Activated CD4-positive, alpha-beta memory T cell treated with anti-CD3 and anti-CD28 coated beads for 36 hours (primary cell): ENCODE results near the gene TMEM238. TPM values are rescaled to one million over a fixed set of nuclear protein-coding genes. Genes with fewer than 3 reads are reported as not detected.

Experiments
- CTCF ChIA-PET: fragments of 350-600 bp; sonication (Branson Sonifier 250); formaldehyde crosslinking; loops from one replicate; lab custom pipeline; 2021; ENCODE audit warnings: antibody characterized with exemption, inconsistent platforms; lab: Charles Lee
- POLR2A ChIA-PET: fragments of 350-600 bp; sonication (Branson Sonifier 250); formaldehyde crosslinking; loops from one replicate; lab custom pipeline; 2021; ENCODE audit warnings: antibody characterized with exemption; lab: Charles Lee
- DNase-seq: peaks from one replicate; pipeline ENCODE4 v3.0.0-alpha.2; 2020
- H3K27ac Mint-ChIP-seq: one replicate; pipeline ENCODE4 v1.8.0; 2021; ENCODE audit warnings: mixed read lengths
- H3K27me3 Mint-ChIP-seq: one replicate; pipeline ENCODE4 v1.8.0; 2021; ENCODE audit warnings: mixed read lengths
- H3K36me3 Mint-ChIP-seq: one replicate; pipeline ENCODE4 v1.8.0; 2021; ENCODE audit warnings: mixed read lengths
- H3K4me1 Mint-ChIP-seq: one replicate; pipeline ENCODE4 v1.8.0; 2021; ENCODE audit warnings: low read depth, mixed read lengths
- H3K4me3 Mint-ChIP-seq: one replicate; pipeline ENCODE4 v1.8.0; 2021; ENCODE audit warnings: mild to moderate bottlenecking, mixed read lengths
- H3K9me3 Mint-ChIP-seq: one replicate; pipeline ENCODE4 v1.8.0; 2021; ENCODE audit warnings: mixed read lengths
- intact Hi-C: fragments of 100-400 bp; cut with micrococcal nuclease; formaldehyde crosslinking; loops from one replicate; pipeline ENCODE4 v1.15.1; 2023
- total RNA-seq, 2 experiments: library from RNA; stranded (reverse); gene quantifications; one replicate each; pipeline ENCODE4 v1.2.3, GENCODE V29; 2021

TMEM238 gene
- total RNA-seq, 2 experiments from 2014 or later = 6.3 to 7.0 TPM

GRCh38 chr19:55400281-55401087 lies 16.4 kb upstream of the TMEM238 start:
- Mint-ChIP-seq H3K27ac (no peak overlapping the region), H3K27me3 (no peaks in the 10 kb centered on the region), H3K4me3 (no peak overlapping the region), H3K4me1 (peaks cover 22% of the 10 kb centered on the region), H3K36me3 (peaks cover 36% of the 10 kb centered on the region), H3K9me3 (no peaks in the 10 kb centered on the region)
- intact Hi-C loops = no loop called here
- CTCF ChIA-PET = interaction anchor here (1.4 kb wide), 1 partner anchor 16 kb away, joined by 3 read pairs; the partner anchor contains the start of gene TMEM238
- POLR2A ChIA-PET = interaction anchor here (0.9 to 3.2 kb wide), 6 partner anchors 7 to 61 kb away, joined by 3 to 13 read pairs (median 4); partner anchors contain the start of genes KMT5C and UBE2S
- DNase-seq = no peak

- H3K36me3 Mint-ChIP-seq = peaks cover 25% of the 10 kb centered on the region
- no peaks in the 10 kb centered on the region for H3K27me3 Mint-ChIP-seq
- intact Hi-C loops = loop anchor here (1.0 kb wide), 2 partner anchors 9 to 13 kb away; partner anchors contain the start of genes RPL28 and UBE2S
- H3K4me3 Mint-ChIP-seq = peak overlapping the region; percentile 34
- peak overlapping the region; percentile 33 for H3K27ac Mint-ChIP-seq
- ChIA-PET CTCF (interaction anchor here (0.6 to 1.6 kb wide), 2 partner anchors 15 to 70 kb away, joined by 3 to 6 read pairs; partner anchors contain the start of gene TMEM238), POLR2A (interaction anchor here (1.5 to 3.2 kb wide), 3 partner anchors 9 to 11 kb away, joined by 5 to 13 read pairs (median 6); partner anchors contain the start of gene UBE2S)
- H3K4me1 Mint-ChIP-seq = peaks cover 20% of the 10 kb centered on the region
- no peaks in the 10 kb centered on the region for H3K9me3 Mint-ChIP-seq
- no peak for DNase-seq
Observed at GRCh38 chr19:55398200-55398925, 14.3 kb upstream of the TMEM238 start.

GRCh38 chr19:55392820-55393761 lies 9.0 kb upstream of the TMEM238 start:
- intact Hi-C loops = no loop called here
- H3K27me3 Mint-ChIP-seq = no peaks in the 10 kb centered on the region
- no peak overlapping the region for H3K27ac Mint-ChIP-seq
- peaks cover 26% of the 10 kb centered on the region for H3K36me3 Mint-ChIP-seq
- ChIA-PET CTCF (no interaction called here), POLR2A (interaction anchor here (2.3 kb wide), 1 partner anchor 14 kb away, joined by 7 read pairs; the partner anchor contains the start of gene UBE2S)
- no peak for DNase-seq
- H3K9me3 Mint-ChIP-seq = no peaks in the 10 kb centered on the region
- no peak overlapping the region for H3K4me3 Mint-ChIP-seq
- peaks cover 32% of the 10 kb centered on the region for H3K4me1 Mint-ChIP-seq

GRCh38 chr19:55391702-55392615 lies 7.9 kb upstream of the TMEM238 start:
- CTCF ChIA-PET = no interaction called here
- H3K27ac Mint-ChIP-seq = no peak overlapping the region
- no peaks in the 10 kb centered on the region for H3K9me3 Mint-ChIP-seq
- no peak for DNase-seq
- POLR2A ChIA-PET = interaction anchor here (0.7 to 10.6 kb wide), 2 partner anchors 8 to 13 kb away, joined by 3 to 118 read pairs; partner anchors contain the start of gene UBE2S
- H3K36me3 Mint-ChIP-seq = peaks cover 37% of the 10 kb centered on the region
- H3K27me3 Mint-ChIP-seq = no peaks in the 10 kb centered on the region
- intact Hi-C loops = no loop called here
- peaks cover 33% of the 10 kb centered on the region for H3K4me1 Mint-ChIP-seq
- no peak overlapping the region for H3K4me3 Mint-ChIP-seq

- H3K4me3 Mint-ChIP-seq = no peak overlapping the region
- H3K27me3 Mint-ChIP-seq = no peaks in the 10 kb centered on the region
- ChIA-PET CTCF (interaction anchor here (0.8 to 1.5 kb wide), 3 partner anchors 27 to 99 kb away, joined by 3 to 5 read pairs (median 5); no protein-coding TSS in a partner anchor), POLR2A (interaction anchor here (0.7 to 10.6 kb wide), 3 partner anchors 9 to 139 kb away, joined by 3 to 118 read pairs (median 3); partner anchors contain the start of gene UBE2S)
- H3K27ac Mint-ChIP-seq = no peak overlapping the region
- DNase-seq = no peak
- intact Hi-C loops = no loop called here
- H3K36me3 Mint-ChIP-seq = peaks cover 44% of the 10 kb centered on the region
- H3K9me3 Mint-ChIP-seq = no peaks in the 10 kb centered on the region
- peaks cover 36% of the 10 kb centered on the region for H3K4me1 Mint-ChIP-seq
Observed at GRCh38 chr19:55391191-55391670, 7.1 kb upstream of the TMEM238 start.

- peaks cover 38% of the 10 kb centered on the region for H3K4me1 Mint-ChIP-seq
- no peak for DNase-seq
- H3K36me3 Mint-ChIP-seq = peaks cover 50% of the 10 kb centered on the region
- peak overlapping the region; percentile 50 for H3K27ac Mint-ChIP-seq
- ChIA-PET CTCF (interaction anchor here (0.8 to 1.5 kb wide), 4 partner anchors 27 to 302 kb away, joined by 3 to 5 read pairs (median 4); no protein-coding TSS in a partner anchor), POLR2A (interaction anchor here (0.8 to 10.6 kb wide), 3 partner anchors 9 to 138 kb away, joined by 3 to 118 read pairs (median 5); partner anchors contain the start of gene UBE2S)
- H3K9me3 Mint-ChIP-seq = no peaks in the 10 kb centered on the region
- intact Hi-C loops = no loop called here
- no peaks in the 10 kb centered on the region for H3K27me3 Mint-ChIP-seq
- H3K4me3 Mint-ChIP-seq = no peak overlapping the region
Observed at GRCh38 chr19:55390461-55390880, 6.4 kb upstream of the TMEM238 start.

- peak overlapping the region; percentile 17 for H3K4me3 Mint-ChIP-seq
- no peaks in the 10 kb centered on the region for H3K27me3 Mint-ChIP-seq
- no peaks in the 10 kb centered on the region for H3K9me3 Mint-ChIP-seq
- DNase-seq = no peak
- peak overlapping the region; percentile 25 for H3K27ac Mint-ChIP-seq
- intact Hi-C loops = no loop called here
- H3K36me3 Mint-ChIP-seq = peaks cover 50% of the 10 kb centered on the region
- peaks cover 40% of the 10 kb centered on the region for H3K4me1 Mint-ChIP-seq
- POLR2A ChIA-PET = interaction anchor here (1.2 to 10.6 kb wide), 3 partner anchors 10 to 19 kb away, joined by 3 to 118 read pairs (median 5); partner anchors contain the start of gene UBE2S
- CTCF ChIA-PET = interaction anchor here (1.0 to 1.5 kb wide), 3 partner anchors 28 to 301 kb away, joined by 3 to 5 read pairs (median 5); no protein-coding TSS in a partner anchor
Observed at GRCh38 chr19:55389386-55390317, 5.6 kb upstream of the TMEM238 start.

GRCh38 chr19:55387736-55388497 lies 3.8 kb upstream of the TMEM238 start:
- no peaks in the 10 kb centered on the region for H3K27me3 Mint-ChIP-seq
- no peaks in the 10 kb centered on the region for H3K9me3 Mint-ChIP-seq
- peak overlapping the region; percentile 92 for H3K27ac Mint-ChIP-seq
- H3K4me1 Mint-ChIP-seq = peaks cover 48% of the 10 kb centered on the region
- intact Hi-C loops = no loop called here
- peak overlapping the region; percentile 96 for H3K4me3 Mint-ChIP-seq
- CTCF ChIA-PET = interaction anchor here (1.1 to 1.3 kb wide), 2 partner anchors 87 to 95 kb away, joined by 3 to 4 read pairs; no protein-coding TSS in a partner anchor
- DNase-seq = no peak
- peaks cover 50% of the 10 kb centered on the region for H3K36me3 Mint-ChIP-seq
- POLR2A ChIA-PET = interaction anchor here (0.7 to 10.6 kb wide), 5 partner anchors 12 to 133 kb away, joined by 3 to 118 read pairs (median 3); partner anchors contain the start of genes KMT5C and UBE2S
